Psoas muscle (tissue), 8 donors: Measurements from ENCODE around the gene ZNF445. TPM values are rescaled to one million over a fixed set of nuclear protein-coding genes. Genes with fewer than 3 reads are reported as not detected.
"Not testable (repeated sequence)": the region's sequence is repeated elsewhere in the genome, so short reads cannot be mapped to it uniquely, and the experiment has no call there.

Source experiments
- ATAC-seq, 4 donors: fragments of 200-7000 bp; cut with Tn5 transposase; one replicate each; pipeline ENCODE4 v1.9.1; 2020; ENCODE audit warnings: moderate library complexity in 3 of 4, mild to moderate bottlenecking in 2 of 4
- DNase-seq, 2 donors: peaks; one replicate each; pipeline ENCODE4 v3.0.0-alpha.2; 2020
- H3K27ac ChIP-seq: fragments of 200-600 bp; one replicate; pipeline ENCODE4 v1.8.0; 2022
- H3K27me3 ChIP-seq, 3 donors: fragments of 200-600 bp in 1 of 3; one replicate each; pipeline versions ENCODE4 v1.6.1 to v1.8.0; 2013 to 2022; ENCODE audit warnings: low read length in 2 of 3, mild to moderate bottlenecking in 2 of 3, moderate library complexity in 1 of 3; ENCODE audit not compliant: insufficient read depth in 3 of 3
- H3K36me3 ChIP-seq, 2 donors: fragments of 200-600 bp in 1 of 2; one replicate each; pipeline versions ENCODE4 v1.6.1 to v1.8.0; 2013 to 2022; ENCODE audit warnings: low read depth in 1 of 2, mild to moderate bottlenecking in 1 of 2, moderate library complexity in 1 of 2; ENCODE audit not compliant: insufficient read depth in 1 of 2
- H3K4me1 ChIP-seq: fragments of 200-600 bp; one replicate; pipeline ENCODE4 v1.8.0; 2022
- H3K4me3 ChIP-seq: fragments of 200-600 bp; one replicate; pipeline ENCODE4 v1.8.0; 2022; ENCODE audit warnings: mild to moderate bottlenecking
- H3K9me3 ChIP-seq: fragments of 200-600 bp; one replicate; pipeline ENCODE4 v1.8.0; 2022
- CTCF ChIP-seq: fragments of 200-600 bp; IDR thresholded peaks from one replicate; pipeline ENCODE4 v1.8.0; 2022; ENCODE audit warnings: antibody characterized with exemption
- WGBS, 3 donors: extraction: QIAGEN DNeasy Blood & Tissue Kit; methylation state at CpG; one replicate each; pipeline versions ENCODE4 v1.1.6 to v1.1.7; 2013; 5-methylcytosine and 5-hydroxymethylcytosine counted together
- intact Hi-C, 2 donors: fragments of 100-400 bp; cut with DNase I; formaldehyde crosslinking; loops; one replicate each; pipeline versions ENCODE4 v1.11.0 to v1.14.2; 2022
- polyA plus RNA-seq, 3 donors: library from polyadenylated mRNA; stranded (reverse); fragments of 200-250 nt; gene quantifications; one replicate each; pipeline ENCODE4 v1.2.3, GENCODE V29; 2013
- total RNA-seq, 4 donors: library from RNA; stranded (reverse); fragmentation: NEBNext Ultra II Directional in 2 of 4; extraction: Animal tissue kit (Norgen Biotek cat#: 25700) in 2 of 4; gene quantifications; one replicate each; pipeline versions ENCODE4 v1.2.1 to v1.2.4, GENCODE V29; 2021 to 2023
- donor health status: healthy with polysubstance abuse.
- donor health status: DM: no; HTN: no; CAD: no; lungs with moderate emphysema.
- donor health status: Bipolar disorder and iron deficiency.
- donor health status: healthy.
- donor health status: DM: yes; HTN: yes; CAD: no.
- donor health status: DM: no; HTN: no; CAD: no.
- donor health status: DM: no; HTN: no; CAD: no.
- donor health status: DM: yes; HTN: yes; CAD: no.

ZNF445 gene
- total and polyA plus RNA-seq, 7 donors, result 1.6 to 16.8 (median 8.0) TPM

- WGBS, 3 donors, result 91 to 96% (median 93%) methylated on average over 3 of the region's 3 CpGs
Observed at GRCh38 chr3:44501971-44502370, 24.5 kb upstream of the ZNF445 start.

GRCh38 chr3:44499899-44500168 is 22.4 kb upstream of the ZNF445 start:
- Histone ChIP-seq H3K9me3 (peaks cover 49% of the 10 kb centered on the region), H3K36me3 (peaks cover 8 to 54% of the 10 kb centered on the region in 2 donors)
- H3K4me3 ChIP-seq, ATAC-seq, intact Hi-C loops, H3K27me3 ChIP-seq, H3K4me1 ChIP-seq, H3K27ac ChIP-seq, DNase-seq: not testable (repeated sequence)
- WGBS, 3 donors, result 96 to 98% (median 97%) methylated on average over 4 of the region's 4 CpGs

More at GRCh38 chr3:44501971-44502370, 24.5 kb upstream of the ZNF445 start:
- no peak overlapping the region for H3K4me3 ChIP-seq
- peaks cover 53% of the 10 kb centered on the region for H3K9me3 ChIP-seq
- TF ChIP-seq CTCF, result no peak
- peaks cover 8 to 47% of the 10 kb centered on the region in 2 donors for H3K36me3 ChIP-seq
- no peak for DNase-seq
- H3K4me1 ChIP-seq, result no peaks in the 10 kb centered on the region
- ATAC-seq, result no peak
- no peaks in the 10 kb centered on the region for H3K27me3 ChIP-seq
- intact Hi-C loops, result no loop called here
- no peak overlapping the region for H3K27ac ChIP-seq

GRCh38 chr3:44499149-44499898 is 21.9 kb upstream of the ZNF445 start:
- no peak overlapping the region for H3K4me3 ChIP-seq
- no peak for TF ChIP-seq CTCF
- H3K27ac ChIP-seq, result no peak overlapping the region
- DNase-seq, result no peak
- 98% methylated on average over 8 of the region's 8 CpGs for WGBS, 3 donors
- H3K4me1 ChIP-seq, result no peaks in the 10 kb centered on the region
- intact Hi-C loops, result no loop called here
- peaks cover 8 to 54% of the 10 kb centered on the region in 2 donors for H3K36me3 ChIP-seq
- no peak for ATAC-seq
- H3K27me3 ChIP-seq, result no peaks in the 10 kb centered on the region
- peaks cover 49% of the 10 kb centered on the region for H3K9me3 ChIP-seq

- Histone ChIP-seq H3K4me1 (no peaks in the 10 kb centered on the region), H3K4me3 (no peak overlapping the region), H3K27me3 (no peaks in the 10 kb centered on the region), H3K27ac (no peak overlapping the region), H3K9me3 (peaks cover 39% of the 10 kb centered on the region), H3K36me3 (peaks cover 5 to 42% of the 10 kb centered on the region in 2 donors)
- no peak for DNase-seq
- no peak for TF ChIP-seq CTCF
- ATAC-seq, result no peak
- WGBS, 3 donors, result 96 to 97% (median 97%) methylated on average over 6 of the region's 6 CpGs
- intact Hi-C loops, result no loop called here
Observed at GRCh38 chr3:44495636-44496415, 18.4 kb upstream of the ZNF445 start.

GRCh38 chr3:44492496-44492895 is 15.0 kb upstream of the ZNF445 start:
- intact Hi-C loops, result no loop called here
- Histone ChIP-seq H3K9me3 (peaks cover 8% of the 10 kb centered on the region), H3K27me3 (no peaks in the 10 kb centered on the region)

More at GRCh38 chr3:44492496-44492895, 15.0 kb upstream of the ZNF445 start:
- Histone ChIP-seq H3K4me1 (no peaks in the 10 kb centered on the region), H3K27ac (no peak overlapping the region), H3K4me3 (no peak overlapping the region), H3K36me3 (peaks cover 0 to 13% of the 10 kb centered on the region in 2 donors)
- no peak for DNase-seq
- 95 to 100% (median 100%) methylated on average over 1 of the region's 1 CpG for WGBS, 3 donors
- no peak for ATAC-seq
- TF ChIP-seq CTCF, result no peak
